Activated CD4-positive, alpha-beta T cell treated with anti-CD3 and anti-CD28 coated beads, Interleukin-10, Interleukin-2, amounts not matched to agents 100 ng/mL and 50 ng/mL, durations not matched to agents 16 hours and 8 hours (primary cell): ENCODE measurements around the gene SAMD1.

ENCODE experiments used
- DNase-seq: peaks from one replicate; pipeline ENCODE4 v3.0.0-alpha.2; 2020

Gene SAMD1

DNA sequence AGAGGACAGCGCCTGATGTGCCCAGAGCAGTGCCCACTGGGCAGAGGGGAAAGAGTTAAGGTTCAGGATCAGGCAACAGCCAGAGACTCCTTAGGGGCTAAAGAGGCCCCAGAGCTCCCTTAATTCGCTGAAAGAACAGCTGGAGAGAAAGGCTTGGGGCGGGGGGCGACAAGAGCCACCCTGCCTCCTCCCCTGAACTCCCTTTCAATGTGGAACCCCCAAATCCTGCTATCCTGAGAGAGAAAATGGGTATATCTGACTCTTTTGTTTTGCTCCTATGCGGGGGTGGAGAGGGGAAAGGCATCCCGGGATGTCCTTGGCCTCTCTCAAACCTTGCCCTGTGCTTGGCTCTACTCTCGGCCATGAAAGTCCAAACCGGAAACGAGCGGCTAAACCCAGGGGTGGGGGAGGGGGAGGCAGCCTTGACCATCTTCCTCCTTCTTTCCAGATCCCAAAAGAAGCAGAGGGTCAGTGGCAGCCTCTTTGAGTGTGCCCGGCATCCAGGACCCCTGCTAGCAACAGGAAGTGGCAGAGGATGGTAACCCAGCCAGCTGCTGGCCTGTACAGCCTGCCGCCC lies 22.3 kb upstream of the SAMD1 start:
- no peak for DNase-seq

DNA sequence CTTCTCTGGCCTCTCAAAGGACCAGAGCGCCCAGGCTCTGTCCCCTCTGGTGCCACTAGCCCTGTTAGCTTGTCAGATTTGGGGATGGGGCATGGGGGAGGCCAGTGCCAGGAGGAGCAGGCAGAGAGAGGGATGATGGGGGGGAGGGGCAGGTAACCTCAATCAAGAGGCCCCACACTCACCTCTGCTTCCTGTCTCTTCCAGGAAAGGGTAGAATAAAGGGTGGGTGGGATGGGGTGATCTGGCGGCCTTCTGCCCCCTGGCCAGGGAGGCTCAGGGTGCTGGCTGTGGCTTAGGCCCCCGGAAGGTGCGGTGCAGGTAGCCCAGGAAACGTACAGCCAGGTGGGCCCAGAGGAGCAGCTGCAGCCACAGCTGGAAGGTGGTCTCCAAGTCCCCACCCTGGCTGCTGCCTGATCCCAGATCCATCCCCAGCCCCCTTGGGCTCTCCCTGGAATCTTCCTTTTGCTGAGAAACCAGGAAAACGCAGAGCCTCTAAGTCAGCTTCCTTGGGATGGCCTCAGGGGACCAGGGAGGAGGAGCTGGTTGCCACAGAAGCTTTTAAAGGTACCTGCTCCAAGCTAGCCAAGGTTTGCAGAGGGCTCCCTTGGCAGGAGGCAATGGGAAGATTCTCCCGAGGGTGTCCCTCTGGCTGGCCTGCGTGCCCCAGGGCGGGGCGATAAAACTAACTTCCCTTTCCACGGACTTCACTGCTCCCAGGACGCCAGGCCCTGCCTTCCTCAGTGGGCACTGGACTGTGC lies 21.7 kb upstream of the SAMD1 start:
- no peak for DNase-seq

GRCh38 chr19:14111486-14111885 lies 20.9 kb upstream of the SAMD1 start:
- no peak for DNase-seq

DNA sequence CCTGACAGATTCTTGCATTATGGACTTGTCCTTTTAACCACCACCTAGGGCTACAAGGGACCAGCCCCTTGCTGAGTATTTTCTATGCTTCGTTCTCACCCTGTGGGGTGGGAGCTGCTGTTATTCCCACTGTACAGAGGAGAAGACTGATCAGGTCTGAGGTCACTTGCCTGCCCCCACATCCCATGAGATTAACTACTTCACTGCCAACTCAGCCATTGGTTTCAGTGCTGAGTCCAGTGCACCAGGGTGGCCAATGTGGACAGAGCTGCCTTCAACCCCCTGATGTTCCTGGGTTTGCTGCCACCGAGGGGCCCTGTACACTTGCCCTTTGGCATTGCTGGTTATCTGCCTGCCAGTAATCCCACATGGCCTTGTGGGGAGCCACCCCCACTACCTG lies 20.1 kb upstream of the SAMD1 start:
- no peak for DNase-seq

DNA sequence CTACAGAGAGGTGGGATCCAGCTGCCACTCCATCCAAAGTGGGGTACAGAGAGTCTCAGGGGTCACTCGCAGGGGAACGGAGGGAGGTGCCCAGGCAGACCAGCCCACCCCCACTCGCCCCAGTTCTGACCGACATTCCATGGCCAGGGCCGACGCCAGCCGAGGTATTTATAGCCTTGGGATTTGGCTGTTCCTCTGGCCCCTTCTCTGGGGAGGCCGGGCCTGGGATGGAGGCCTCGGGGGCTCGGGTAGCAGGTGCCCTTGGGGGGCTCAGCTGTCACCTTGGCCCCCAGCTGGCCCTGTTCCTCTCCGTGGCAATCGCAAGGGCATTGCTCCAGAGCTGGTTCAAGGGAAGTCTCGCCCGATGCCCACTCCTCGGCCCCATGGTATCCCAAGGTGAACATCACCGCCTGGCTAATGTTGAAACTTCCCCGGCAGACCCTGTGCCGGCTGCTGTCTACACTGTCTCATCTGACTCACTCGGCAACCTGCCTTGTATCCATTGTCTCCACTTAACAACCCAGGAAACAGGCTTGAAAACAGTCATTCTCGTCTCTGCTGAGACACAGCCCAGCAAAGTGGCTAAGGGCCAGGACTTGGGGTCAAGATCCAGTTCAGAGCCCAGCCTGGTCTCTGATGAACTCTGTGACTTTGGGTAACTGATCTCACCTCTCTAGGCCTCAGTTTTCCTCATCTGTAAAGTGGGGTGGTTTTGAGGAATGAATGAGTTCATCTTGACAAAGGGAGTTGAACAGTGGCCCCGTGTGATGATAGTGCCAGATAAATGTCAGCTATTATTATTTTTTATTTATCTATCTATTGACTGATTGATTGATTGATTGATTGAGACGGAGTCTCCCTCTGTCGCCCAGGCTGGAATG lies 17.3 kb upstream of the SAMD1 start:
- DNase-seq = no peak

- DNase-seq = no peak
Measured at GRCh38 chr19:14106840-14107239, 16.3 kb upstream of the SAMD1 start.

- no peak for DNase-seq
Measured at GRCh38 chr19:14105680-14106079, 15.1 kb upstream of the SAMD1 start.

GRCh38 chr19:14103310-14103709 lies 12.8 kb upstream of the SAMD1 start:
- no peak for DNase-seq

GRCh38 chr19:14102756-14103155 lies 12.2 kb upstream of the SAMD1 start:
- no peak for DNase-seq

DNA sequence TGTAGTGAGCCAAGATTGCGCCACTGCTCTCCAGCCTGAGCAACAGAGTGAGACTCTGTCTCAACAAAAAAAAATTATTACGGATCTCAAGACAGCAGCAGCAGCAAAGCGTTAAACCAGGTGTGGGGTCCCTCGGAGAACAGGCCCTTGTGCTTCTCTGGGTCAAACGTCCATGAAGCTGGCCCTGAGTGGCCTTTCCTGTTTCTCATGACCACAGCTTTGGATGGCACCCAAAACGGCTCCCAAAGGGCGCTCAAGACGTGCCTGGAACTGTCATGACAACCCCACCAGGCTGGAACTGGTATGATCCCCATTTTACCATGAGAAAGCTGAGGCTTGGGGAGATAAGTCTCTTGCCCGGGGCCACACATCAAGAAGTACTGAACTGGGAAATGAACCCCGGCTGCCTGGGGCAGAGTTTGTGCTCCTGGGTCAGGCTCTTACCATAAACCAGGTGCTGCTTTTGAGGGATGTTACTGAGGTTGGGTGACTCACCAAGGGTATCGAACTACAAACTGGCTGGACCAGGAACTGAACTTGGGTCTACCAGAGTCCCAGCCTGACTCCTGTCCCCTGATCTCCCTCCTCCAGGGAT lies 11.6 kb upstream of the SAMD1 start:
- no peak for DNase-seq

DNA sequence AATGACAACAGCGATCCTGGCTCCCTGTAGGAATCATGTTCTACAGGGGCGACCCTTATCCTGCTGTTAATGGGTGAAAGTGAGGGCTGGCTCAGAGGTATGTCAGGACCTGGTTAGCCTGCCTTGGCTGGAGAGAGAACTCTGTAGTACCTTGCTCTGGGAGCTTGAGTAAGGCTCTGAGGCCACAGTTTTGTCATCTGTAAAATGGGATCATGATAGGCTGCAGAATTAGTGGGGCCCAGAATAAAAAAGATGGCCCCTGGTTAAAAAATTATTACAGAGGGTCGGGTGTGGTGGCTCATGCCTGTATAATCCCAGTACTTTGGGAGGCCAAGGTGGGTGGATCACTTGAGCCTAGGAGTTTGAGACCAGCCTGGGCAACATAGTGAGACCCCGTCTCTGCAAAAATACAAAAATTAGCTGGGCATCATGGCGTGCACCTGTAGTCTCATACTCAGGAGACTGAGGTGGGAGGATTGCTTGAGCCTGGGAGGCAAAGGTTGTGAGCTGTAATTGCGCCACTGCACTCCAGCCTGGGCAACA lies 10.5 kb upstream of the SAMD1 start:
- DNase-seq = no peak

- DNase-seq = no peak
Measured at GRCh38 chr19:14097532-14098151, 7.1 kb upstream of the SAMD1 start.

DNA sequence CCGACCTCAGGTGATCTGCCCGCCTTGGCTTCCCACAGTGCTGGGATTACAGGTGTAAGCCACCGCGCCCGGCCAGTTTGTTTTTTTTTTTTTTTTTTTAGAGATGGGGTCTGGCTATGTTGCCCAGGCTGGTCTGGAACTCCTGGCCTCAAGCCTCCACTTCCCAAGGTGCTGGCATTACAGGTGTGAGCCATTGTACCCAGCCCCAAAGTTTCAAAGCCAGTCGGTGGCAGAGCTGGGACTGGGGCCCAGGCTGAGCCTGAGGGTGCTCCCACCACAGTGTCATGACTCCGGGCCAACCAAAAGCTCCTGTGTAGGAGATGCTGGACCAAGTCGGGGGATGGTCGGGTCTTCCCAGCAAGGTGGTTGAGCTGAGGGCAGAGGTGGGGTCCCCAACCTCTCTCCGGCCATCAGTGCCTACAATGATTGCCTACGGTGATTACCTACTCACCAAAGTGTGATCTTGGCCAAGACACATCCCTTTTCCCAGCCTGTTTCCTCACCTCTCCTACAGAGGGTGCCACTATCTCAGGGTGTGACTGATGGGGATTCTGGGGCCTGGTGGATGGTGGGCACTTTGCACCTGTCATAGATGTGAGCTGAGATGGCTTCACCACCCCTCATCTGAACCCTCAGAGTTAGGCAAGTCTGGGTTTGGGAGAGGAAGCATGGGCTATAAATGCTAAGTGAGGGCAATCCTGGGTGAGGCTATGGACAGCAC lies 5.9 kb upstream of the SAMD1 start:
- no peak for DNase-seq

DNA sequence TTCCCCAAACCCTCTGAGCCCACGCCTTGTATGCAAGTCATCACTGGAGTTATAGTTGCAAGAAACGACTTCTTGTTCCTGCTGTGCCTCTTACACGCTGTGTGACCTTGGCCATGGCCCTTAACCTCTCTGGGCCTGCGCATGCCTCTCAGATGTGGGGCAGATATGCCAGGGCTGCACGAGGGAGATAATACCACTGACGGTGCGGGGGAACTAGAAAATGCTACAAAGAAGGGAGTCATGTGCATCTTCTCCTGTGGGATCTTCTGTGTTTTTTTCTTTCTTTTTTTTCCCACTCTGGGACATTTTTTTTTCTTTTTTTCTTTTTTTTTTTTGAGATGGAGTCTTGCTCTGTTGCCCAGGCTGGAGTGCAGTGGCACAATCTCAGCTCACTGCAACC lies 4.3 kb upstream of the SAMD1 start:
- DNase-seq = no peak

DNA sequence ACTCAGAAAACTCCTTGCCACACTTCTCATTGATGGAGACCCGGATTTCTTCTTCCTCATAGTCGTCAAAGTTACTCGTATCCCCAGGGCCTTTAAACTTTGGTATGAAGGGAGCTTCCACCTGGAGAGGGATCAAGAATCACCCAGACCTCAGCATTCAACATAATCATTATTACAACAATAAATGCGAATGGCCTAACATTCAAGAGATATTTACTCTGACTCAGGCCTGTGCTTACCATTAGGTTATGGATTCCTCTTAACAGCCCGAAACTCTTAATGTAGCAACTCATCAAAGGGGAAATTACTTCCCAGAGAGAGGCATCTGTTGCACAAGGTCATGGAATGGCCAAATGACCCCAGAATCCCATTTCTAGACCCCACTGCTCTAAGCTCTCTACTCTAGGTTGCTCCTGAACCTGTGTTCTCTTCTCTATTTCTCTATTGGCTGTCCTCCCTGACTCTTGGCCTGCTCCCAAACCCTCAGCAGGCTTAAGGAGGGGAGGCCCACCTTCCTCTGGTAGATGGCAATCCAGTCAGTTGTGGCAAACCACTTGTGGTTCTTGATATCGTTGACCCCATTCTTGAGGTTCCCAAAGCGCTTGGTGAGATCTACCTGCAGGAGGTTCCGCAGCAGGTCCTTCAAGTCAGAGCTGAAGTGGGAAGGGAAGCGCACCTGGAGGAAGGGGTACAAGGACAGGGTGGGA lies 2.7 kb upstream of the SAMD1 start:
- no peak for DNase-seq

DNA sequence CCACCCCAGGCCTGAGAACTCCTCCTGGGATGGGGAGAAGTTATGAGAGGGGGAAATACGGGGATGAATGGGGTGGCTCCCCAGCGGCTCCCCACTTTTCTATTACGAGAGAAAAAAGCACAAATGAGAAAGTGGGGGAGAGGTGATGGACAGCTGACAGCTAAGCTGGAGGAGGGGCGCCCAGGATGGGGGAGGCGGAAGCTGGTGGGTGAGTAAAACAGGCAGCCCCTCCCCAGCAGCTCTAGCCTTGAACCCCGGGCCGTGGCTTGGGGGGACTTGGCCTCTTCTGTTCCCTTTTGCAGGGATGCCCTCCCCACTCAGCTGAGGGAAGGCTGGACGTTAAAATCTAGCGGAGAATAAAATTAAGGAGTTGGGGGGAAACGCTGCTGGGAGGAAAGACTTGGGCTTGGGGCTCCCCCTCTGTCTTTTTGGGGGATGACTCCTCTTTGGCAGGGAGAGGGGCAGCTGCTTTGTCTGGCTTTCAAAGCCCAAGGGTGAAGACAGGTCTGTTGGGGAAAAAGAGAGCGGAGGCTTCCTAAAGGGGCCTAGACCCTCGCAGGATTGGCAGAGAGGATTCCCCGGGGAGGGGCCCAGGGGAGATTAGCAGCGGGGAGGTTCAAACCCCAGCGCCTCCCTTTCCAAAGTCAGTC lies 1.4 kb upstream of the SAMD1 start:
- no peak for DNase-seq

- DNase-seq = peak; percentile 54
Measured at GRCh38 chr19:14091081-14091812, 696 bp upstream of the SAMD1 start.

GRCh38 chr19:14089662-14090508 lies 666 bp downstream of the SAMD1 start:
- DNase-seq = peak; percentile 68

DNA sequence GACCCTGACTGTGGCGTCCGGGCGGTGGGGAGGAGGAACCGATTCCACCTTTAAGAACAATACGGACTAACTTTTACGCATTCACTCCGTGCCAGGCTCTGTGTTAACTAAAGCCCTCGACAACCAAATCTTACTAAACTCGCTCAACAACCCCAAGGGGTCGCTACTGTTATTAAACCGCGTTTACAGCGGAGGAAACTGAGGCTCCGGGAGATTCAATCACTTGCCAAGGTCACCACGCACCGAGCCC lies 1.2 kb downstream of the SAMD1 start:
- DNase-seq = peak; percentile 34
